ENCODE measurements around the gene PWP2. TPM values are rescaled to one million over a fixed set of nuclear protein-coding genes. Genes with fewer than 3 reads are reported as not detected.

The PWP2 gene
- total and polyA plus RNA-seq, 10 of the 15 experiments (the other 5 are each of a cell fraction or from before 2014, with no cell fraction given): 0.03 to 9.4 (median 2.0) TPM

DNA sequence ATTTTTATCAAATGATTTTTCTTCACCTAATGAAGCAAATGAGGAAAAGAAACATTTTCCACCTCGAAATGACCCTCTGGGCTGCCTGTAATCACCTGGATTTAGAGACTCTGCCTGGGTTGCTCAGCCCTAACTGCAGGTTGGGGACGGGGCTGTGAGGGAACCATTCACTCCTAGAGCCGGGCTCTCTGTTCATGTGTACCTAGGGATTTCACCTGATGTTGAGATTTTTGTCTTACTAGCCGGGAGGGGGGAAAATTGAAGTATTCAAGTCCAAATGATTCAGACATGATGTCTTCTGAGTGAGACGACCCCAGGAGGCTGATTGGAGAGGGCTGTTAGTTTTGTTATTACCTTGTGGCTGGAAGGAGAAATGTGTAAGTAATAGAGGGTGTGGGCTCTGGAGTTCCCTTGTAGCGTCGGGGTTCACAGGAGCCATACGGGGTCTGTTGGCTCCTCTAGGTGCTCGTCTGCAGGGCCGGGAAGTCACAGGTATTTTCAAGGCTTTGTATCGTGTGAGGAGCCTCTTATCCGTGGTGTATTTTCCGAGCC, 42.3 kb upstream of the PWP2 start:
- Histone ChIP-seq H3K27me3 (replicated peaks in 1 of 2; ENCODE audit: control insufficient read depth in 2 of 2, insufficient read depth in 2 of 2, low read length in 1 of 2) (no peaks in the 10 kb centered on the region), H3K9ac (ENCODE audit: control insufficient read depth, insufficient read depth, low read length) (no peak overlapping the region), H3K4me3 (no peak overlapping the region), H3K4me1 (ENCODE audit: control insufficient read depth, insufficient read depth, low read length) (0 out of 2 replicates have a peak, but pooled peaks cover 7% of the 10 kb centered on the region), H2AFZ (ENCODE audit: control insufficient read depth, low read depth, low read length) (no peak overlapping the region), H3K27ac (ENCODE audit: control insufficient read depth, insufficient read depth) (peak overlapping the region; percentile 14), H3K36me3 (ENCODE audit: control insufficient read depth in 2 of 2, insufficient read depth in 2 of 2, low read length in 1 of 2) (peaks cover 34 to 35% of the 10 kb centered on the region in 2 experiments; a peak in 3 of 4 replicates), H3K79me2 (ENCODE audit: control insufficient read depth, insufficient read depth, low read length) (peaks cover 4% of the 10 kb centered on the region), H4K20me1 (ENCODE audit: control insufficient read depth, insufficient read depth) (no peaks in the 10 kb centered on the region), H3K4me2 (ENCODE audit: control insufficient read depth, insufficient read depth) (0 out of 2 replicates have a peak overlapping the region, but pooled peaks have one; percentile 27), H3K9me3 (replicated peaks; ENCODE audit: control insufficient read depth, insufficient read depth, low read length) (no peaks in the 10 kb centered on the region)
- ChIA-PET SMC1A (ENCODE audit: uncharacterized antibody, unreplicated experiment) (no interaction called here), RAD21 (ENCODE audit: unreplicated experiment) (no interaction called here), POLR2A (no interaction called here), CTCF (no interaction called here)
- FAIRE-seq: no peak
- in situ Hi-C loops (cut with MboI) (no loop called here), intact Hi-C loops (cut with micrococcal nuclease; ENCODE audit: unreplicated experiment) (no loop called here)
- TF ChIP-seq HCFC1 (IDR thresholded peaks at IDR 0.05; ENCODE audit: low read length): no peak
- TF ChIP-seq, protein P1, sequence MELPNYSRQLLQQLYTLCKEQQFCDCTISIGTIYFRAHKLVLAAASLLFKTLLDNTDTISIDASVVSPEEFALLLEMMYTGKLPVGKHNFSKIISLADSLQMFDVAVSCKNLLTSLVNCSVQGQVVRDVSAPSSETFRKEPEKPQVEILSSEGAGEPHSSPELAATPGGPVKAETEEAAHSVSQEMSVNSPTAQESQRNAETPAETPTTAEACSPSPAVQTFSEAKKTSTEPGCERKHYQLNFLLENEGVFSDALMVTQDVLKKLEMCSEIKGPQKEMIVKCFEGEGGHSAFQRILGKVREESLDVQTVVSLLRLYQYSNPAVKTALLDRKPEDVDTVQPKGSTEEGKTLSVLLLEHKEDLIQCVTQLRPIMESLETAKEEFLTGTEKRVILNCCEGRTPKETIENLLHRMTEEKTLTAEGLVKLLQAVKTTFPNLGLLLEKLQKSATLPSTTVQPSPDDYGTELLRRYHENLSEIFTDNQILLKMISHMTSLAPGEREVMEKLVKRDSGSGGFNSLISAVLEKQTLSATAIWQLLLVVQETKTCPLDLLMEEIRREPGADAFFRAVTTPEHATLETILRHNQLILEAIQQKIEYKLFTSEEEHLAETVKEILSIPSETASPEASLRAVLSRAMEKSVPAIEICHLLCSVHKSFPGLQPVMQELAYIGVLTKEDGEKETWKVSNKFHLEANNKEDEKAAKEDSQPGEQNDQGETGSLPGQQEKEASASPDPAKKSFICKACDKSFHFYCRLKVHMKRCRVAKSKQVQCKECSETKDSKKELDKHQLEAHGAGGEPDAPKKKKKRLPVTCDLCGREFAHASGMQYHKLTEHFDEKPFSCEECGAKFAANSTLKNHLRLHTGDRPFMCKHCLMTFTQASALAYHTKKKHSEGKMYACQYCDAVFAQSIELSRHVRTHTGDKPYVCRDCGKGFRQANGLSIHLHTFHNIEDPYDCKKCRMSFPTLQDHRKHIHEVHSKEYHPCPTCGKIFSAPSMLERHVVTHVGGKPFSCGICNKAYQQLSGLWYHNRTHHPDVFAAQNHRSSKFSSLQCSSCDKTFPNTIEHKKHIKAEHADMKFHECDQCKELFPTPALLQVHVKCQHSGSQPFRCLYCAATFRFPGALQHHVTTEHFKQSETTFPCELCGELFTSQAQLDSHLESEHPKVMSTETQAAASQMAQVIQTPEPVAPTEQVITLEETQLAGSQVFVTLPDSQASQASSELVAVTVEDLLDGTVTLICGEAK (IDR thresholded peaks at IDR 0.05; ENCODE audit: borderline replicate concordance): no peak
- no peak for TF ChIP-seq POLR2AphosphoS5 (IDR thresholded peaks at IDR 0.05; ENCODE audit: low read length)
- no peak for TF ChIP-seq SIX5 (IDR thresholded peaks at IDR 0.05; ENCODE audit: low read depth, low read length, severe bottlenecking)
- TF ChIP-seq HDGF (IDR thresholded peaks at IDR 0.05): no peak
- 30% methylated on average over 13 of the region's 13 CpGs for WGBS (ENCODE audit: insufficient coverage, insufficient replicate concordance, low lambda C conversion rate, missing lambda C conversion rate)
- BruUV-seq (replicated peaks): no TSS peak
- no peak for ATAC-seq
- no peak for DNase-seq (ENCODE audit: low read depth, low spot score)
